GM19025 (cell line): ENCODE measurements around the gene SNRPD3.
"Not testable (repeated sequence)": the region's sequence is repeated elsewhere in the genome, so short reads cannot be mapped to it uniquely, and the experiment has no call there.

Experiments
- ATAC-seq: cut with Tn5 transposase; IDR thresholded peaks from one replicate; pipeline ENCODE4 v1.9.1; 2021; ENCODE audit warnings: mild to moderate bottlenecking, low read depth, moderate library complexity; ENCODE audit not compliant: unreplicated experiment

Gene SNRPD3

DNA sequence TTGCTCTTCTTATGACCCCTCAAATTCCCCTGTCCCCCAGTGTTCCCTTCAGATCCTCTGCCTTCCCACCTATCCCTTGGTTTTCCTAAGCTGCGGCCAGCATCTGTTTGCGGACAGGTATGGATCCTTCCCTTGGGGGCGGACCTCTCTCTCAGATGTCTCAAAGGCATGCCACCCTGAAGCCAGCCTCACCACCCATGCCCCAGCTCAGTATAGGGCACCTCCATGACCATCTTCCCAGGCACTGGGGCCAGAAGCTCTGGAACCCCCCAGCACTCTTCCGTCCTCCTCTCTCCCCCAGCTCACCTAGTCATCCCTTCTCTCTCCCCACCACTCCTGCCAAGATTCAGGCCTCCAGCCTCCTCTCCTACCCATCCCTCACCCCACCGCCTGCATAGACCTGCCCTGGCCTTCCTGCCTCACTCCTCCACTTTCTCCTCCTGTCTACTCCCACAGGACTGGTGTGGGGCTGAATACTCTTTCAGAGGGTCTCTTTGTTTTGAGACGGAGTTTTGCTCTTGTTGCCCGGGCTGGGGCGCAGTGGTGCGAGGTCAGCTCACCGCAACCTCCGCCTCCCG lies 34.9 kb downstream of the SNRPD3 start:
- no peak for ATAC-seq

DNA sequence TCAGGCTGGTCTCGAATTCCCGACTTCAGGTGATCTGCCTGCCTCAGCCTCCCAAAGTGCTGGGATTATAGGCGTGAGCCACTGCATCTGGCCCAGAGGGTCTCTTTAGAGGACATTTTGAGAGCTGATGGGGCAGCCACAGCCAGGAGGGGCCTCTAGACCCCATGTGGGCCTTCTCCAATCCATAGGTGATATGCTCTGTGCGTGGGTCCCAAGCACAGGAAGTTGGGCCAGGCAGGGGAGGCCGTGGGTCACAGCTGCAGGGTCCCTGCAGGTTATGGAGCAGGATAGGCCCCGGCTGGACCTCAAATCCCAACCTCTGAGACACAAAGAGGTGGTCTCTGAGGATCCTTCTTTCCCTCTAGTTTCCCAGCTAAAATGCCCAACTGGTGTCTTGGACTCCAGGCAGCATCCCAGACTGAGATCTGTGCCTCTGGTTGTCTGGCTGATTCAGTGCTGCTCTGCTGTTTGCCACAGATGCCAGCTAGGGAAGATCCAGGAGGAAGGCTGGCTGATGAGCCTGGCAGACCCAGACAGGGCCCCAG lies 35.6 kb downstream of the SNRPD3 start:
- no peak for ATAC-seq

- ATAC-seq: no peak
Observed at GRCh38 chr22:24592058-24592850, 36.5 kb downstream of the SNRPD3 start.

DNA sequence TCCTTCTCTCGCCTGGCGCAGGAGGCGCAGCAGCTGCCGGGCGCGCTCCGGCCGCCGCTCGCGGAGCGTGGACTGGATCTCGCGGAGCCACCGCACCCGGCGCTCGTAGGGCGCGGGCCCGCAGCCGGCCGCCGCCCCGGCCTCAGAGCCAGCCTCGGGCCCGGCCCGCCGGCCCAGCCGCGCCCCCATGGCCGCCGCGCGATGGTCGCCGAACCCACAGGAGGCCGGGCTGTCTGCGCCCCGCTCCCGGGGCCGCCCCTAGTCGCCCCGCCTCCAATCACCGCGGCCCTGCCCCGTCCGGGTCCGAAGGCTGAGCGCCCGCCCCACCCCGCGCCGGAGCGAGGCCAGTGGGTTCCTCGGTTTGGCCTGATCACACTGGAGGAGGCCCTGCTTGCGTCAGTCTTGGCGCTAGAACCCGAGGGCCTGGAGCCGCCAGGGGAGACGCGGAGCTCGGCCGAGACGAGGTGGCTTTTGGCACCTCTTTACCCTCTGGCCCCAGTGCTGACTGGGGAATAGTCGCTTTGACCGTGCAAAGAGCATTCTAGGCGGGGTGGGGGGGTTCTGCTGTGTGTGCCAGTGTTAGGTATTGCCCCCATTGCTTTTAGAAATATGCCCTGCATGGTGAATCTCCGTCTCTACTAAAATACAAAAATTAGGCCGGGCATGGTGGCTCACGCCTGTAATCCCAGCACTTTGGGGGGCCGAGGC lies 37.2 kb downstream of the SNRPD3 start, which contains the start of gene LRRC75B:
TSS of gene LRRC75B (minus strand) at position 223 of the 708 bp plus-strand sequence. CDS start at position 189, 34 bp downstream.
- peak; percentile 86 for ATAC-seq

DNA sequence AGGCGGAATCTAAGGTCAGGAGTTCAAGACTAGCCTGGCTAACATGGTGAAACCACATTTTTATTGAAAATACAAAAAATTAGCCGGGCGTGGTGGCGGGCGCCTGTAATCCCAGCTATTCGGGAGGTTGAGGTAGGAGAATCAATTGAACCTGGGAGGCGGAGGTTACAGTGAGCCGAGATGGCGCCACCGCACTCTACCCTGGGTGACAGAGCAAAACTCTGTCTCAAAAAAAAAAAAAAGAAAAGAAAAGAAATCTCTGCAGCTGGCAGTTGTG lies 37.7 kb downstream of the SNRPD3 start:
- not testable (repeated sequence) for ATAC-seq

DNA sequence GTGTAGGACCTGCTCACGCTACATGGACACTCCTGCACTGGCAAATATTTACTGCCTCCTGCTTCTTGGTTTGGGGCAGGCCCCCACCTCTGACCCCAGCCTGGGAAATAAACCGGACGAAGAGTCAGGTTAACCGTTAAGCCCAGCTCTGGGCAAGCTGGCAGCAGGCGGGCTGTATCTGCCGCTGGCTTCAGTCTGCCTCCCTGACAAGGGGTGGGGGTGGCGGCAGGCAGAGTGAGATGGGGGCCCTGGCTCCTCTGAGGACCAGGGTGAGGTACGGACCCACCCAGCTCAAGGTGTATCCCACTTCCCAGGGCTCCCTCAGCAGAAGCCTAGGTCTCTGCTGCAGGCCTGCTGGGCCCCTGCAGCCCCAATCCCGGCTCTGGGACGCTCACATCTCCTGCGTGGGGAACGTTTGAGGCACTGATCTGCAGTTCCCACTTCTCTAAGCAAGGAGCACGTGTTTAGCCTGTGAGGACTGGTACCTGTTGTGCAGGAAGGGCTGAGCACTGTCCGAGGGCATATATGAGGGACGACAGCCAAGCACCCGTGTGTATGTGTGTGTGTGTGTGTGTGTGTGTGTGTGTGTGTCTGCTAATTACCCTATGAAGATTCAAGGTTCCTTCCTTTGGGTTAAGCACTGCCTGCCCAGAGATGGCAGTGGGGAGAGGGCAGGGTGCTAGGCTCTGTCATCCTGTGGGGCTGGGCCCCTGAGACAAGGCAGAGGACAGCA lies 38.2 kb downstream of the SNRPD3 start:
- no peak for ATAC-seq

- no peak for ATAC-seq
Observed at GRCh38 chr22:24594569-24595120, 38.8 kb downstream of the SNRPD3 start.

GRCh38 chr22:24595228-24595627 lies 39.4 kb downstream of the SNRPD3 start:
- ATAC-seq: no peak

- ATAC-seq: no peak
Observed at GRCh38 chr22:24595863-24596262, 40.1 kb downstream of the SNRPD3 start.

GRCh38 chr22:24597076-24597475 lies 41.3 kb downstream of the SNRPD3 start:
- ATAC-seq: not testable (repeated sequence)

DNA sequence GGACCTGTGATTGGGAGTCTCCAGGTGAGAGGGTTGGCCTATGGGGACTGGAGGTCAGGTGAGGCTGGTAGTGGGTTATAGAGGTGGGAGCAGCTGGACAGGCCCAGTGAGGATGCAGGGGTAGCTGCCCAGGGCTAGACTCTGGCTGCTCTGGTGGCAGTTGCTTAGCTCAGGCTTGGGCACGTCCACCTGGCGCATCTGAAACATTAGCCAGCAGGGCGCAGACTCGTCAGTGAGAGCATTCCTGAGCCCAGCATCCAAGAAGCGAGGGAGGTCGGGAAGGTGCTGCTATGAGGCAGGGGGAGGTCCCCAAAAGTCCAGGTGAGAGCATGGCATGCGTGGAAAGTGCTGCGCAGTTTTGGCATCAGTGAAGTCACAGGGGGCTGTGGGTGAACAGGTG lies 43.7 kb downstream of the SNRPD3 start:
- no peak for ATAC-seq

GRCh38 chr22:24599958-24600715 lies 44.3 kb downstream of the SNRPD3 start:
- not testable (repeated sequence) for ATAC-seq

GRCh38 chr22:24601217-24602104 lies 45.7 kb downstream of the SNRPD3 start:
- ATAC-seq: no peak

DNA sequence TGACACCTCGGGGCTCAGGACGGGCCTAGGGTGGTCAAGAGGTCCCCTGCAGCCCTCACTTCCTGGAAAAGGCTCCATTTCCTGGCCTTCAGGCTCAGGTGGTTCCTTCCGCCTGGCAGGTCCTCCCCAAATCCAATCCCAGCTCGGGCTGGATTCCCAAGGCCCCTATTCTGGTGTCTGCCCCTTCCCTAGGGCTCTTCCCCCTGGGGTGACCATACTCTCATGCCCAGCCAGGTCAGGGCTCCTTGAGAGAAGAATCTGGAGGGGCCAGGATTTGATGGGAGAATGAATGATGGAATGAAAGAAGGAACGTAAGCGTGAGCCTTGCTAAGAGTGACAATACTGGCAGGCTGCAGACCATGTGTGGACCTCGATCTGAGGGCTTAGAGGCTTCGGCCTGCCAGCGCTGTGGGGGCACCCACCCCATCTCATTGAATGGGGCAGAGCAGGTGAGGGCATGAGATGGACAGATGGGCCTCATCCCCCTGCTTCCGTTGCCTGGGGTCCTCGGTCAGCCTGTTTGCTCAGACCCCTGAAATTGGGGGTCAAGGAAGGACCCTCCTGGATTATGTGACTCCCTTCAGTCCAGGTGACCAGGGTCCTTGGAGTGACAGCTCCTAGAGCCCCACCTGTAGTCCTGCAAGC lies 46.4 kb downstream of the SNRPD3 start:
- ATAC-seq: not testable (repeated sequence)

DNA sequence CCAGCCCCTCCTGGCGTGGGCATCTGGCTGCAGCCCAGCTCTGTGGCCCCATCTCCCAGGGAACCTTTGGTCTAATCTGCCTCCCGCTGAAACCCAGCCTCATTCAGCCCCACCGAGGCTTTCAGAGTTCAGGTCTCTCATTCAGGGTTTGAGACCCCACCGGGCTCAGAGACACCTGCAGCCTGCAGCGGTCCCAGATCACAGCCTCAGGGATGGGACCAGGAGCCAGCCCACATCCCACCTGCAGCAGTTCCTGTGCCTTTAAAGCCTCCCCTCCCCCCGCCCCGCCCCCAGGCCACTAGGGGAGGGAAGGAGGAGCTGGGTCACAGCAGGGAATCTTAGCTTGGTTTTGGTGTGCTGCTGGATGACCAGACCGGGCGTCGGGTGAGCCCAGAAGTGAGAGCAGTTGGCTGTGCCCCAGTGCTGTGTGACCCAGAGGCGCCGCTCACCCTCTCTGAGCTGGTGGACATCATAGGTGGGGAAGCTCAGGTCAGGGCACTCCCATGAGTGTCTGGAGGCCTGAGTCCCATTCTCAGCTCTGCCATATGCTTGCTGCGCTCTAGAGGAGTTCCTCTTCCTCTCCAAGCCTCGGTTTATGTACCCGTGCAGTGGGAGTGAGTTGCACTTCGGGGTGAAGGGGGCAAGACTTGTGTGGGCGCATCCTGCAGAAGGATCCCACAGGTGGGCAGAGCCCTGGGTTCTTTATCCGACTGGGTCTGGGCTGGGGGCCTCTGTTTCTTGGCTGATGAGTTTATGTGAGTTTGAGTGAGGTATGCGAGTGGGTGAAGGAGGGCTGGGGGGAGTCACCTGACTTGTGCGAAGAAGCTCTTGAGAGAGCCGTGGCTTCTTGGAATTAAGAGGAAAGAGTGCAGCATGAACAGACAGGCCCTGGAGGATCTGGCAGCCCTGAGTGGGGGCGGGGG lies 47.3 kb downstream of the SNRPD3 start, which contains the start of gene GGT1:
TSS of gene GGT1 (plus strand) at position 347 of the 923 bp plus-strand sequence. CDS start 7,889 bp downstream, outside the sequence.
- ATAC-seq: not testable (repeated sequence)

DNA sequence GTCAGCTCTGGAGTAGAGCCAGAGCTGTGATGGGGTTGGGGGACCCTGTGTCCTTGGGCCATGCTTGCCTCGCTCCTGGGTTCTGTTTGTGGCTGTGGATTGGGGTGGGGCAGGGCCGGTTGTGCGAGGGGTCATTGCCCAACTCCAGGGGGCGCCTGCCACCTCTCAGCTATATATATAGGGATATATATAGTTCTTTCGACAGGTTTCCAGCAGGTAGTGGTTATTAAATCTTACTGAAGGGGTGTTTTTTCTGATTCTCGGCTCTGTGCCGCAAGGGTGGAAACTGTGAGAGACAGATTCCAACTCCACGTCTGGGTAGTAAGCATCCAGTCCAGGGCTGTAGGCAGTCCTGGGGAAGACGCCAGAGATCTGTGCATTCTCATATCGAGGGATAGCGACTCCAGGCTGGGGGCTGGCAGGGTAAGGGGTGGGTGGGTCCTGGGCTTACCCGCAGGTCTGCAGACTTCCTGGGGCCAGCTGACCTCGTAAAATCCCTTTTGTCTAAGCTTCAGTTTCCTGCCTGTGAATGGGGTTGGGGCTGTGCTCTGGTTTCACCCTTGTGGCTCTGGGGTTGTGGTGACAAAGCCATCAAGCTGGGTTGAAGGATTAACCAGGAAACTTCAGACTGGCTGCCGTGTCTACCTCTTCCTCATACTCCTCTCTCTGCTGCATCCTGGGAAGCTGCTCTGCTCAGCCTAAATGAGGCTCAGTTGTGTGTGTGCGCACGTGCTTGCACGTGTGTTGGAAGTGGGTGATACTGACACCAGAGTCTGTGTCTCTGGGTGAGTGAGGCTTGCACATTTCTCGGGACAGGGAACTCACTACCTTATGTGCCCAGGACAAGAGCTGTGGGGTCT lies 48.2 kb downstream of the SNRPD3 start:
- not testable (repeated sequence) for ATAC-seq
